Stimulated activated CD8-positive, alpha-beta memory T cell treated with anti-CD3 and anti-CD28 coated beads, Interleukin-15, amount 100 ng/mL, for 4 hours (primary cell): Measurements from ENCODE around the gene DSE.

Experiments used
- DNase-seq, 2 donors: peaks; one replicate each; pipeline ENCODE4 v3.0.0-alpha.2; 2020; ENCODE audit warnings: low read depth in 2 of 2

The DSE gene

DNA sequence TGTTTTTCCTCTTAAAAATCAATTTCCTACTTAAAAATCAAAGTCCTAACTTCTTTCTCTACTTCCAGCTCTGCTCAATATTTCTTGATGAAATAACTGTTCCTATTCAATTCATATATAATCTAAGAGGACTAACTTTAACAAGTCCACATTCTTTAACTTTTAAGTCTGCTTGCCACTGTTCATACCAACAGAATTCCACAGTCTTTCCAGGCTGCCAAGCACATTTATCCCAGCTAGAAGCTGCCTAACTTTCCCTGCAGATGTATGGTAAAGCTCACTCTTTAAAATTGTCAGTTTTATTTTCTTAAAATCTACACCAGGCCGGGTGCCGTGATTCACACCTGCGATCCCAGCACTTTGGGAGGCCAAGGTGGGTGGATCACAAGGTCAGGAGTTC is 102.0 kb downstream of the DSE start:
- DNase-seq: no peak

- no peak for DNase-seq
Measured at GRCh38 chr6:116475141-116475540, 104.4 kb downstream of the DSE start.

GRCh38 chr6:116476002-116476678 is 105.4 kb downstream of the DSE start:
- DNase-seq: no peak

- no peak for DNase-seq
Measured at GRCh38 chr6:116482780-116483179, 112.0 kb downstream of the DSE start.

DNA sequence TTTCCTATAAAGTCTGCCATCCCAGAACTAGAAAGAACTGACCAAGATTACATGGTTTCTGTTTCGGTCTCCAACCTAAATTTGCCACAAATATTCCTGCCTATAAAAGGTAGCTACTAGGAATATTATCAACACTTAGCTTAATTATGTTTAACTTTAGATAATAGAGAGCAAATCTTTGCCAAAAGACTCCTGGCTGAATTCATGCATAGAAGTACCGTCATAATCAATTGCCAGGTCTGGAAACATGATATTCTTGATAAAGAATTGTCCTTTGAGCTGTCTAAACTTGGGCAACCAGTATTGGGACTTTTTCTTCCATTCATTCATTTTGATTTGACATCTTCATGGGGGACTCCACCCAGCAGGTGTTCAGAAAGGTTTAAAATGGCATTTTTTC is 112.9 kb downstream of the DSE start:
- DNase-seq: no peak

- no peak for DNase-seq
Measured at GRCh38 chr6:116485559-116486184, 114.9 kb downstream of the DSE start.

- DNase-seq: no peak
Measured at GRCh38 chr6:116491610-116492330, 121.0 kb downstream of the DSE start.

DNA sequence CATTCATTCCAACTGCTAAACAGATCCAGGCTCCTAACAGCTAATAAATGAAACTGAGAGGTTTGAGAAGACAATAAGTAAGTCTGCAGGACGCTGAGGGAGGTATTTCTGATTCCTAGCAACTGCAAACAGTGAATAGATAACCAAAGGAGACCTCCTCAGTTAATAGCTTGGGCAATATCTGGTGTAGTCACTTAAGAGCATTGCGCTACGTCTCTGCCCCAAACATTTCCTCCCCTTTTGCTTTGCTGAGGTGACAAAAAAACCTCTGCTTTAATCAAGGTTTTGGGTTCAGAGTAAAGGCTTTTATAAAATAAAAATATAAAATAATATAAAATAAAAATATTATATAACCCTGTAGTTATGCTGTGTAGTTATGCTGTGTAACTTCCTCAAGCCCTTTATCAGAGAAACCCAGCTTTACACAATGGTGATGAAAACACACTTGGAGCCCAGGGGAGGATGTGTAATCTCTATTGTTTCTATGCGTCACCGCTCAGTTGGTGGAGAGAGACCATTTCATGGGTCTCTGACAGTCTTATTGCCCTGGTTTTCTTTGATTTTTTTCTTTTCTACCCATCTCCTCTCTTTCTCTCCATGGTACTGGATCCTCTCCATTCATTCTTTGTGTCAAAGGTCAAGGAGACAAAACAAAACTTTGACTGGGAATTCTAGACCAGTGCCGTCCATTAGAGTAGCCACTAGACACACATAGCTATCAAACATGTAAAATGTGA is 121.8 kb downstream of the DSE start:
- no peak for DNase-seq
